Tongue (tissue), 2 donors: Measurements from ENCODE around the gene SLC38A3. TPM values are rescaled to one million over a fixed set of nuclear protein-coding genes. Genes with fewer than 3 reads are reported as not detected.

ENCODE experiments used
- DNase-seq: peaks from one replicate; pipeline ENCODE4 v3.0.0-alpha.2; 2015
- total RNA-seq: library from RNA; depleted of rRNA; stranded (reverse); fragments of >200 nt; gene quantifications from one replicate; pipeline ENCODE4 v1.2.3, GENCODE V29; 2014

The SLC38A3 gene
- total RNA-seq, 1 donor from 2014 or later = 1.2 TPM

- no peak for DNase-seq
Observed at GRCh38 chr3:50169232-50169832, 35.7 kb upstream of the SLC38A3 start.

- DNase-seq = no peak
Observed at GRCh38 chr3:50169858-50170257, 35.2 kb upstream of the SLC38A3 start.

- no peak for DNase-seq
Observed at GRCh38 chr3:50170689-50171088, 34.4 kb upstream of the SLC38A3 start.

- DNase-seq = peak; percentile 59
Observed at GRCh38 chr3:50171540-50172301, 33.4 kb upstream of the SLC38A3 start.

GRCh38 chr3:50172626-50173220, 32.3 kb upstream of the SLC38A3 start:
- DNase-seq = no peak

GRCh38 chr3:50173685-50174516, 31.2 kb upstream of the SLC38A3 start:
- DNase-seq = no peak

- DNase-seq = no peak
Observed at GRCh38 chr3:50174517-50174895, 30.6 kb upstream of the SLC38A3 start.

GRCh38 chr3:50174947-50175524, 30.0 kb upstream of the SLC38A3 start:
- no peak for DNase-seq

- DNase-seq = no peak
Observed at GRCh38 chr3:50177346-50177745, 27.7 kb upstream of the SLC38A3 start.

GRCh38 chr3:50179710-50180109, 25.4 kb upstream of the SLC38A3 start:
- DNase-seq = no peak

- DNase-seq = no peak
Observed at GRCh38 chr3:50181985-50182384, 23.1 kb upstream of the SLC38A3 start.

- no peak for DNase-seq
Observed at GRCh38 chr3:50182533-50183099, 22.5 kb upstream of the SLC38A3 start.

- DNase-seq = no peak
Observed at GRCh38 chr3:50183755-50184154, 21.3 kb upstream of the SLC38A3 start.

GRCh38 chr3:50184242-50184978, 20.7 kb upstream of the SLC38A3 start:
- DNase-seq = no peak

GRCh38 chr3:50185230-50185629, 19.8 kb upstream of the SLC38A3 start:
- DNase-seq = no peak

GRCh38 chr3:50186096-50186495, 19.0 kb upstream of the SLC38A3 start:
- DNase-seq = no peak

- DNase-seq = no peak
Observed at GRCh38 chr3:50187750-50188149, 17.3 kb upstream of the SLC38A3 start.

- peak; percentile 94 for DNase-seq
Observed at GRCh38 chr3:50189274-50189673, 15.8 kb upstream of the SLC38A3 start.

GRCh38 chr3:50189989-50190388, 15.1 kb upstream of the SLC38A3 start:
- DNase-seq = no peak

- no peak for DNase-seq
Observed at GRCh38 chr3:50190936-50191660, 14.0 kb upstream of the SLC38A3 start, which contains the start of gene GNAT1. GNAT1 (plus strand) TSS chr3:50191610; CDS start chr3:50191726, 116 bp downstream.
